HepG2 (cell line): Measurements from ENCODE around the gene KRTAP10-4. TPM values are rescaled to one million over a fixed set of nuclear protein-coding genes. Genes with fewer than 3 reads are reported as not detected.

Experiments used
- ATAC-seq: fragments of 200-7000 bp; cut with Tn5 transposase; 3 replicates; pipeline ENCODE4 v1.9.1; 2020; ENCODE audit warnings: mild to moderate bottlenecking, moderate library complexity
- BruUV-seq: library from RNA; stranded (reverse); fragments of 400-500 nt; replicated peaks from 2 replicates; lab custom pipeline; 2021; lab: Mats Ljungman, UMichigan
- CTCF ChIA-PET: fragments of 300-600 bp; formaldehyde crosslinking; extraction: SDS; loops from one replicate; lab custom pipeline; 2021; ENCODE audit warnings: low total read pairs, inconsistent platforms, low intra/inter-chr PET ratio; lab: Yijun Ruan, JAX
- POLR2A ChIA-PET: fragments of 350-600 bp; sonication (Branson Sonifier 250); formaldehyde crosslinking; loops from one replicate; lab custom pipeline; 2020; ENCODE audit warnings: antibody characterized with exemption, inconsistent platforms; lab: Yijun Ruan, JAX
- DNase-seq: peaks from one replicate; pipeline ENCODE4 v3.0.0-alpha.2; 2015; ENCODE audit warnings: low spot score
- FAIRE-seq: peaks from 3 replicates; lab custom pipeline; 2011; peaks lifted over from hg19 to GRCh38; lab: Jason Lieb, UNC
- H2AFZ ChIP-seq: one replicate; pipeline ENCODE4 v1.6.1; 2011; ENCODE audit warnings: low read length, inconsistent platforms
- H3K27ac ChIP-seq: fragments of 300-600 bp; 3 replicates; pipeline ENCODE4 v1.8.0; 2011; ENCODE audit warnings: mixed run types, mild to moderate bottlenecking, mixed read lengths, low read length, inconsistent platforms; ENCODE audit not compliant: insufficient read depth; ENCODE audit errors: extremely low read length
- H3K27me3 ChIP-seq, 2 experiments: fragments of 200-600 bp in 1 of 2; 2 replicates in 1 of 2; 3 replicates in 1 of 2; pipeline versions ENCODE4 v1.6.0 to v1.8.0; 2011; ENCODE audit warnings: low read length in 2 of 2, mild to moderate bottlenecking in 2 of 2, moderate library complexity in 2 of 2, inconsistent platforms in 1 of 2; ENCODE audit not compliant: insufficient read depth in 2 of 2, control insufficient read depth in 1 of 2
- H3K36me3 ChIP-seq, 2 experiments: fragments of 200-600 bp in 1 of 2; replicated peaks in 1 of 2; 2 replicates in 1 of 2; 3 replicates in 1 of 2; pipeline versions ENCODE4 v1.5.1 to v1.8.0; 2011; ENCODE audit warnings: low read length in 2 of 2, inconsistent platforms in 1 of 2; ENCODE audit not compliant: insufficient read depth in 2 of 2, control insufficient read depth in 1 of 2
- H3K4me1 ChIP-seq: 2 replicates; pipeline ENCODE4 v1.5.1; 2012; ENCODE audit warnings: low read length, inconsistent platforms; ENCODE audit not compliant: insufficient read depth
- H3K4me2 ChIP-seq: 2 replicates; pipeline ENCODE4 v1.6.0; 2011; ENCODE audit warnings: low read depth, low read length, inconsistent platforms
- H3K4me3 ChIP-seq, 3 experiments: fragments of 200-600 bp in 1 of 3; sonication (generic), shearing (Covaris generic) in 1 of 3; replicated peaks in 1 of 3; 2 replicates each; pipeline ENCODE4 v1.5.1; 2011 to 2016; ENCODE audit warnings: low read length in 3 of 3, inconsistent platforms in 2 of 3, low read depth in 2 of 3, mild to moderate bottlenecking in 2 of 3, control low read depth in 1 of 3, mixed read lengths in 1 of 3; ENCODE audit not compliant: insufficient read depth in 1 of 3
- H3K79me2 ChIP-seq: one replicate; pipeline ENCODE4 v1.6.1; 2011; ENCODE audit warnings: low read length, inconsistent platforms; ENCODE audit not compliant: insufficient read depth
- H3K9ac ChIP-seq: 2 replicates; pipeline ENCODE4 v1.6.0; 2011; ENCODE audit warnings: mild to moderate bottlenecking, low read depth, low read length, inconsistent platforms; ENCODE audit not compliant: insufficient read depth
- H3K9me3 ChIP-seq: 2 replicates; pipeline ENCODE4 v1.5.1; 2012; ENCODE audit warnings: mild to moderate bottlenecking, low read length
- H4K20me1 ChIP-seq: 2 replicates; pipeline ENCODE4 v1.6.0; 2011; ENCODE audit warnings: inconsistent platforms, mild to moderate bottlenecking, low read length, moderate library complexity; ENCODE audit not compliant: insufficient read depth
- MAFF ChIP-seq: IDR thresholded peaks from 2 replicates; pipeline ENCODE4 v1.6.1; 2011; ENCODE audit warnings: low read depth, low read length, improper control_type of control experiment
- MAFG ChIP-seq: sonication (generic); formaldehyde crosslinking; IDR thresholded peaks from 2 replicates; pipeline ENCODE4 v1.5.1; 2020; ENCODE audit warnings: mild to moderate bottlenecking, missing genetic modification reagents
- PRMT3 ChIP-seq: sonication (generic); formaldehyde crosslinking; IDR thresholded peaks from 2 replicates; pipeline ENCODE4 v1.8.1; 2022; ENCODE audit warnings: low read depth, mild to moderate bottlenecking, moderate library complexity, missing genetic modification reagents, borderline replicate concordance
- RFXAP ChIP-seq: sonication (generic); formaldehyde crosslinking; IDR thresholded peaks from 2 replicates; pipeline ENCODE4 v1.4.0; 2020; ENCODE audit warnings: missing genetic modification reagents, borderline replicate concordance
- SNAI1 ChIP-seq: sonication (generic); formaldehyde crosslinking; IDR thresholded peaks from 2 replicates; pipeline ENCODE4 v1.5.0; 2020; ENCODE audit warnings: mild to moderate bottlenecking, missing genetic modification reagents, borderline replicate concordance
- SYNCRIP ChIP-seq: fragments of 200-400 bp; formaldehyde crosslinking; IDR thresholded peaks from 2 replicates; pipeline ENCODE4 v1.6.1; 2018; ENCODE audit warnings: mild to moderate bottlenecking, low read depth, low read length; ENCODE audit not compliant: insufficient read depth
- THAP11 ChIP-seq: IDR thresholded peaks from 2 replicates; pipeline ENCODE4 v1.6.1; 2016; ENCODE audit warnings: missing biosample characterization, missing genetic modification reagents
- ZNF317 ChIP-seq: sonication (generic); formaldehyde crosslinking; IDR thresholded peaks from 2 replicates; pipeline ENCODE4 v1.5.0; 2020; ENCODE audit warnings: mild to moderate bottlenecking, missing genetic modification reagents
- ZNF564 ChIP-seq: sonication (generic); formaldehyde crosslinking; IDR thresholded peaks from 2 replicates; pipeline ENCODE4 v1.8.1; 2023; ENCODE audit warnings: mild to moderate bottlenecking, missing genetic modification reagents
- ZSCAN9 ChIP-seq: IDR thresholded peaks from 2 replicates; pipeline ENCODE4 v1.6.1; 2016; ENCODE audit warnings: borderline replicate concordance
- WGBS: methylation state at CpG from one replicate; pipeline ENCODE4 v1.1.6; 2017; ENCODE audit warnings: low lambda C conversion rate; 5-methylcytosine and 5-hydroxymethylcytosine counted together
- in situ Hi-C: cut with HindIII; loops from 2 replicates; pipeline ENCODE4 v1.10.0; 2017; ENCODE audit warnings: low pct_unique_long_range_greater_than_20kb; ENCODE audit not compliant: extremely low pct_ligation_motif_present
- intact Hi-C: fragments of 100-400 bp; cut with micrococcal nuclease; formaldehyde crosslinking; loops from one replicate; pipeline ENCODE4 v1.10.0; 2022; ENCODE audit not compliant: unreplicated experiment
- polyA plus RNA-seq, 8 experiments: library from polyadenylated mRNA; depleted of rRNA in 3 of 8; stranded (reverse) in 7 of 8; unstranded in 1 of 8; fragments of >200 nt; fragmentation: Illumina TruSeq in 4 of 8; extraction: Trizol in 4 of 8; gene quantifications; 2 replicates each; pipeline versions ENCODE4 v1.2.1 to v1.2.3, GENCODE V29; 2011 to 2016; ENCODE audit warnings: low read depth in 4 of 8, missing spikeins in 1 of 8, mixed read lengths in 1 of 8; ENCODE audit not compliant: insufficient read depth in 1 of 8
- total RNA-seq, 5 experiments: library from RNA; depleted of rRNA; stranded (reverse); fragments of >200 nt; fragmentation: Illumina TruSeq; extraction: Trizol; gene quantifications; 2 replicates each; pipeline ENCODE4 v1.2.3, GENCODE V29; 2016; ENCODE audit warnings: low read depth in 1 of 5
- TF ChIP-seq, protein P1 (sequence below): sonication (generic); formaldehyde crosslinking; IDR thresholded peaks from 2 replicates; pipeline ENCODE4 v1.8.0; 2022; ENCODE audit warnings: missing genetic modification reagents, mild to moderate bottlenecking, inconsistent platforms, borderline replicate concordance
- TF ChIP-seq, protein P2 (sequence below), 2 experiments: IDR thresholded peaks; 2 replicates each; pipeline ENCODE4 v1.6.1; 2011 to 2012; ENCODE audit warnings: low read length in 2 of 2, borderline replicate concordance in 1 of 2, low read depth in 1 of 2, mild to moderate bottlenecking in 1 of 2, moderate library complexity in 1 of 2
- TF ChIP-seq, protein P3 (sequence below): sonication (generic); formaldehyde crosslinking; IDR thresholded peaks from 2 replicates; pipeline ENCODE4 v1.8.1; 2023; ENCODE audit warnings: mild to moderate bottlenecking, missing genetic modification reagents, borderline replicate concordance

KRTAP10-4 gene
- total and polyA plus RNA-seq, 2 of the 13 experiments (the other 11 are each of a cell fraction or from before 2014, with no cell fraction given) = not detected

DNA sequence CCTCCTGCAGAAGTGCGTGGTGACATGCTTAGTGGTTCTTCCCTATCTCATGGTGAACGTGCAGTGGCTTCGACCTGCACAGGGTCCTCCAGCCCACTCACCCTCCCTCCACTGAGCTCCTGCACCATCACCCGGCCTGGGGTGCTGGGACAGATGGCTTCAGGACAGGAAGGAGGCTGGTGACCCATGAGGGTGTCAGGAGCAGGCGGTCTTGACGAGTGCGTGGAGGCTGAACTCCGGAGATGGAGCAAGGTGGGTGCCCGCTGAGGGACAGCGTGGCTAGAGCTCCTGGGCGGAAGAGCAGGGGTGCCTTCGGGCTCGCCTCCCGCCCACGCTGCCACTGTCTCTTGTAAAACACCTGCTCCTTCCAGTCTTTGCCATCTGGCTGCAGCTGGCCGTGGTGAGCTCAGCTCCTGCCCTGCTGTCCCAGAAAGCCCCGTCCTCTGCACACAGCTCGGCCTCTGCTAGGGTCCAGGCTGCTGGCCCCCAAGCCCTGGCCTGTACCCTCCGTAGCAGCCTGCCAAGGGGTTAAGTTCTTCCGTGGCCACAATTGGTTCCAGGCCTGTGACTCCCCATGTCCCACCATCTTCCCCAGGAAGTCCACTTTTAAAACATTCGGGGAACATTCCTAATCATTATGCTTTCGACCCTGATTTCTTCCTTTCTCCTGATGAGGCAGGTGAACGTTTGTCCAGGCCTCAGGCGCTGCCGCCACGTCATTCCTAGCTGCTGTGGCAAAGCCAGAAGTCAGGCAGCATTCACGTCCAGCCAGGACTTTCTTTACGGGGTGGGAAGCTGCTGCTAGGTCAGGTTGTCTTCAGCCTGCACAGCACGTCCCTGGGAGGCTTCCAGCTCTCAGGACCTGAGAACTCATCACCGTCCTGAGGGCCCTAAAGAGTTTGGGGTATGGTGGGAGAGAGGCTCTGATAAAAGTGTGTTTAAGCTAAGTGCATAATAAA is 41.6 kb upstream of the KRTAP10-4 start:
- Histone ChIP-seq H3K27me3 (peaks cover 0 to 14% of the 10 kb centered on the region in 2 experiments; a peak in 2 of 5 replicates), H4K20me1 (no peaks in the 10 kb centered on the region), H3K4me1 (no peaks in the 10 kb centered on the region), H3K27ac (no peak overlapping the region), H3K4me2 (no peak overlapping the region), H3K9ac (no peak overlapping the region), H3K36me3 (no peaks in the 10 kb centered on the region), H3K9me3 (no peaks in the 10 kb centered on the region), H2AFZ (no peak overlapping the region), H3K79me2 (no peaks in the 10 kb centered on the region), H3K4me3 (no peak overlapping the region)
- ChIA-PET CTCF (no interaction called here), POLR2A (no interaction called here)
- 51% methylated on average over 30 of the region's 30 CpGs for WGBS
- BruUV-seq = no TSS peak
- DNase-seq (no peak), ATAC-seq (no peak), FAIRE-seq (no peak)
- TF ChIP-seq SNAI1 (CRISPR knock-in tag) (no peak), SYNCRIP (no peak), ZSCAN9 (CRISPR knock-in tag) (no peak), ZNF317 (CRISPR knock-in tag) (no peak), PRMT3 (CRISPR knock-in tag) (no peak), MAFG (CRISPR knock-in tag) (no peak), THAP11 (CRISPR knock-in tag) (no peak), RFXAP (CRISPR knock-in tag) (no peak), MAFF (no peak), ZNF564 (CRISPR knock-in tag) (no peak)
- TF ChIP-seq, protein P1, sequence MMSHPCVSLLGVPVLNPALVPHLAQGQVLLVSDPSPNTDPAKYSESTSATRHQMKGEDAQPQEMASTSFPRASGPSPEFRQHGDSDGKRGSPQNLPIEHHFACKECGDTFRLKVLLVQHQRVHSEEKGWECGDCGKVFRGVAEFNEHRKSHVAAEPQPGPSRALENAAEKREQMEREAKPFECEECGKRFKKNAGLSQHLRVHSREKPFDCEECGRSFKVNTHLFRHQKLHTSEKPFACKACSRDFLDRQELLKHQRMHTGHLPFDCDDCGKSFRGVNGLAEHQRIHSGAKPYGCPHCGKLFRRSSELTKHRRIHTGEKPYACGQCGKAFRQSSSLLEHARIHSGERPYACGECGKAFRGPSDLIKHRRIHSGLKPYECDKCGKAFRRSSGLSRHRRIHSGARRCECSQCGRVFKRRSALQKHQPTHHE (CRISPR knock-in tag) = no peak
- TF ChIP-seq, protein P2, sequence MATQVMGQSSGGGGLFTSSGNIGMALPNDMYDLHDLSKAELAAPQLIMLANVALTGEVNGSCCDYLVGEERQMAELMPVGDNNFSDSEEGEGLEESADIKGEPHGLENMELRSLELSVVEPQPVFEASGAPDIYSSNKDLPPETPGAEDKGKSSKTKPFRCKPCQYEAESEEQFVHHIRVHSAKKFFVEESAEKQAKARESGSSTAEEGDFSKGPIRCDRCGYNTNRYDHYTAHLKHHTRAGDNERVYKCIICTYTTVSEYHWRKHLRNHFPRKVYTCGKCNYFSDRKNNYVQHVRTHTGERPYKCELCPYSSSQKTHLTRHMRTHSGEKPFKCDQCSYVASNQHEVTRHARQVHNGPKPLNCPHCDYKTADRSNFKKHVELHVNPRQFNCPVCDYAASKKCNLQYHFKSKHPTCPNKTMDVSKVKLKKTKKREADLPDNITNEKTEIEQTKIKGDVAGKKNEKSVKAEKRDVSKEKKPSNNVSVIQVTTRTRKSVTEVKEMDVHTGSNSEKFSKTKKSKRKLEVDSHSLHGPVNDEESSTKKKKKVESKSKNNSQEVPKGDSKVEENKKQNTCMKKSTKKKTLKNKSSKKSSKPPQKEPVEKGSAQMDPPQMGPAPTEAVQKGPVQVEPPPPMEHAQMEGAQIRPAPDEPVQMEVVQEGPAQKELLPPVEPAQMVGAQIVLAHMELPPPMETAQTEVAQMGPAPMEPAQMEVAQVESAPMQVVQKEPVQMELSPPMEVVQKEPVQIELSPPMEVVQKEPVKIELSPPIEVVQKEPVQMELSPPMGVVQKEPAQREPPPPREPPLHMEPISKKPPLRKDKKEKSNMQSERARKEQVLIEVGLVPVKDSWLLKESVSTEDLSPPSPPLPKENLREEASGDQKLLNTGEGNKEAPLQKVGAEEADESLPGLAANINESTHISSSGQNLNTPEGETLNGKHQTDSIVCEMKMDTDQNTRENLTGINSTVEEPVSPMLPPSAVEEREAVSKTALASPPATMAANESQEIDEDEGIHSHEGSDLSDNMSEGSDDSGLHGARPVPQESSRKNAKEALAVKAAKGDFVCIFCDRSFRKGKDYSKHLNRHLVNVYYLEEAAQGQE (IDR thresholded peaks at IDR 0.05; ENCODE audit: borderline replicate concordance in 1 of 2, low read depth in 1 of 2, low read length in 2 of 2) = no peak
- TF ChIP-seq, protein P3, sequence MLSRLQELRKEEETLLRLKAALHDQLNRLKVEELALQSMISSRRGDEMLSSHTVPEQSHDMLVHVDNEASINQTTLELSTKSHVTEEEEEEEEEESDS (CRISPR knock-in tag) = no peak
- in situ Hi-C loops (no loop called here), intact Hi-C loops (no loop called here)
